ENCODE data around the gene WDFY1.

WDFY1 gene

DNA sequence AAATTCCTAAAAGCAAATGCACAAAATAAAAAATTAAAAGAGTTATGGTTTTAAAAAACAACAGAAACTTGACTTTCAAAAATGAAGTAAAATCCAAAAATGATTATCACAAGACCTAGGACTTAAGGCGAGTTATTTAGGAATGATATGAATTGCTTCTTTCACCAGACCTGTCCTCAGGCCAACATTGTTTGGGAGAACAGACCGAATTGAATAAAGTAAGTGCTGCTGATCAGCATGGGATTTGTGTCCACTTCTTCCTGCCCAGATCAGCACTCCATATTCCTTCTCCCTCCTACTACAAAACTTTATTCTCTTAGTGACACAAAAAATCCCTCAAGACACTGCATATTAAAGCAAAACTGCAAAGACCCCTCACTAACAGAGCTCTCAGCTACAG, 39.1 kb downstream of the WDFY1 start:
- no peak for DNase-seq (ENCODE audit: low read depth)
- TF ChIP-seq, protein P1, sequence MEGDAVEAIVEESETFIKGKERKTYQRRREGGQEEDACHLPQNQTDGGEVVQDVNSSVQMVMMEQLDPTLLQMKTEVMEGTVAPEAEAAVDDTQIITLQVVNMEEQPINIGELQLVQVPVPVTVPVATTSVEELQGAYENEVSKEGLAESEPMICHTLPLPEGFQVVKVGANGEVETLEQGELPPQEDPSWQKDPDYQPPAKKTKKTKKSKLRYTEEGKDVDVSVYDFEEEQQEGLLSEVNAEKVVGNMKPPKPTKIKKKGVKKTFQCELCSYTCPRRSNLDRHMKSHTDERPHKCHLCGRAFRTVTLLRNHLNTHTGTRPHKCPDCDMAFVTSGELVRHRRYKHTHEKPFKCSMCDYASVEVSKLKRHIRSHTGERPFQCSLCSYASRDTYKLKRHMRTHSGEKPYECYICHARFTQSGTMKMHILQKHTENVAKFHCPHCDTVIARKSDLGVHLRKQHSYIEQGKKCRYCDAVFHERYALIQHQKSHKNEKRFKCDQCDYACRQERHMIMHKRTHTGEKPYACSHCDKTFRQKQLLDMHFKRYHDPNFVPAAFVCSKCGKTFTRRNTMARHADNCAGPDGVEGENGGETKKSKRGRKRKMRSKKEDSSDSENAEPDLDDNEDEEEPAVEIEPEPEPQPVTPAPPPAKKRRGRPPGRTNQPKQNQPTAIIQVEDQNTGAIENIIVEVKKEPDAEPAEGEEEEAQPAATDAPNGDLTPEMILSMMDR (conservative IDR thresholded peaks at IDR 0.05; ENCODE audit: low read depth, low read length), result no peak
- no peak overlapping the region for H3K4me3 ChIP-seq (ENCODE audit: low read depth, low read length)

- peak; percentile 10 for DNase-seq (ENCODE audit: low read depth)
- H3K4me3 ChIP-seq (ENCODE audit: low read depth, low read length), result no peak overlapping the region
- TF ChIP-seq, protein P1 (conservative IDR thresholded peaks at IDR 0.05; ENCODE audit: low read depth, low read length), result no peak
These were observed 43.3 kb downstream of the WDFY1 start for GRCh38 chr2:223901854-223902253.

DNA sequence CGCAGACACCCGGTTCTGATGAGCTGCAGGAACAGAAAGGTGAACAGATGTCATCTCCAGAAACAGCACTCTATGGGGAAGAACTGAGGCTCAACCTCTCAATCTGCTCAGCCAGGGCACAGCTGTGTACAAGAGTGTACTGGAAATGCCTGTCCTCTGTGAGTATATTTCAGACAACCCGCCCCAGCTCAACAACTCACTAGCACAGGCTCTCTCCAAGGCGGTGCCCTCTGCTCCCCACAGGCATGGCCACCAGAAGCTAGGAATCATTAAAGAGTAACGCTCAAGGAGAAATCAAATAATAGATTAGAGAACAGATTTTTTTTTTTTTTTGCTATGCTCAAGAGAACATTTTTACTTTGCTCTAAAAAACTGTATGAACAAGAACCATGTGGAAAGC, 43.8 kb downstream of the WDFY1 start:
- DNase-seq (ENCODE audit: low read depth), result no peak
- TF ChIP-seq, protein P1 (conservative IDR thresholded peaks at IDR 0.05; ENCODE audit: low read depth, low read length), result no peak
- H3K4me3 ChIP-seq (ENCODE audit: low read depth, low read length), result no peak overlapping the region

GRCh38 chr2:223900531-223900930, 44.6 kb downstream of the WDFY1 start:
- DNase-seq (ENCODE audit: low read depth), result no peak
- H3K4me3 ChIP-seq (ENCODE audit: low read depth, low read length), result no peak overlapping the region
- TF ChIP-seq, protein P1 (conservative IDR thresholded peaks at IDR 0.05; ENCODE audit: low read depth, low read length), result no peak

DNA sequence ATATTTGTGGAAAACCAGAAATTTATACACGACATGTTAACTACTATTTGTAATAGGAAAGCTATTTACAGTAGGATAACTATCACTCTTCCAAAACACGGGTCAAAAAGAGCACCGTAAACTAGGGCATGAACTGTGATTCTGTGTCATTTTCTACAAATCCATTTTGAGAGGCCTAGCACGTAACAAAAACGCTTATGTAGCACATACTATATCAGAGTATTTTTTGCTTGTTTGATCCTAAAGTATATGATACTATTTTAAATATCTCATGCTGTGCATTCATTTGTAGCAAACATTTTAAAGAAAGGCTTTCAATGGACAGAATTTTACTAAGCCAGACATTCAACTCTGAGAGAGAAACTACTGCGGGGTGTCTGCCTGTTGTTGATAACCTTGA, 45.1 kb downstream of the WDFY1 start:
- DNase-seq (ENCODE audit: low read depth), result no peak
- H3K4me3 ChIP-seq (ENCODE audit: low read depth, low read length), result no peak overlapping the region
- TF ChIP-seq, protein P1 (conservative IDR thresholded peaks at IDR 0.05; ENCODE audit: low read depth, low read length), result no peak

- H3K4me3 ChIP-seq (ENCODE audit: low read depth, low read length), result no peak overlapping the region
- TF ChIP-seq, protein P1 (conservative IDR thresholded peaks at IDR 0.05; ENCODE audit: low read depth, low read length), result no peak
- DNase-seq (ENCODE audit: low read depth), result no peak
These were observed 47.3 kb downstream of the WDFY1 start for GRCh38 chr2:223897669-223898330.

DNA sequence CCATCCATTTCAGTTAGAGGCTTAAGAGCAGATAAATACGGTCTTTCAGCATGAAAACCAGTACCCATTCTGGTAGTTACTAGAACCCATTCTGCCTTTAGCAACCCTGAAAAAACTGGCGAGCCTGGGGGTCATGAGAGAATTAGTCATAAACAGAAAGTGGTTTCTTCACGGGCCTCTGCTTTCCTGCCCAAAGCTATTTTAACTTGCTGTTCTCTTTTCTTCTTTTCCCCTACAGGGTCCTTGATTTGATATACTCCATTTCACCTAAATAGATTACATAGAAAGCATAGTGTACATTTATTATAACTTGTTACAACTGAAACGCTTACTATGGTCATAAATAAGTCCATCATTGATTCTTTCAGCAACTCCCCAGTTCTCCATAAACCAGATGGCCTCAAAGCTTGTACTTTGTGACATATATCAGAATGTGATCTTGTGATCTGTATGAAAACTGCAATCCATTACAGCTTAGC, 48.3 kb downstream of the WDFY1 start:
- TF ChIP-seq, protein P1 (conservative IDR thresholded peaks at IDR 0.05; ENCODE audit: low read depth, low read length), result no peak
- DNase-seq (ENCODE audit: low read depth), result peak; percentile 65
- no peak overlapping the region for H3K4me3 ChIP-seq (ENCODE audit: low read depth, low read length)
